ENCODE results near the gene APP.

The APP gene

DNA sequence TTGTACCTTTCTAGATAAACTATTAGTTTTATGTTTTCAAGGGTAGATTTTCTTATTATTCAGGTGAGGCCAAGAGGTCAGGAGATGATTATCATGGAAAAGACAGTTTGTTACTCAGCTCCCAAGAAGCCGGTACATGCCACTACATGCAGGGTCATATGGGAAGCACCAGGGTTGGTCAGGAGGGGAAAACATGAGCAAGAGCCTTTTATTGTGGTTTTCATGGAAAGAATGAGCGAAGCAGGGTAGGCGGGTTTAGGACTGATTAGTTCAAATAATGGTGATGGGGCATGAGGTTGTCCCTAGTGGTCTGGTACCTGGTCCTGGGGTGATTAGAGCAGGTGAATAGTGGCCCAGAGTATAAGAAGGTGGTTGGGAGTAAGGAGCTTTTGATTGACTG lies 189.9 kb downstream of the APP start:
- H3K27ac ChIP-seq (ENCODE audit: low read length), result no peak overlapping the region
- no peaks in the 10 kb centered on the region for H4K20me1 ChIP-seq (ENCODE audit: insufficient read depth, low read length)
- no peaks in the 10 kb centered on the region for H3K27me3 ChIP-seq (ENCODE audit: insufficient read depth, low read length, poor library complexity)
- no peak overlapping the region for H2AFZ ChIP-seq (ENCODE audit: low read depth, low read length)
- no peaks in the 10 kb centered on the region for H3K9me3 ChIP-seq (ENCODE audit: insufficient read depth, low read length, severe bottlenecking)
- DNase-seq (no peak), ATAC-seq (ENCODE audit: insufficient read depth, low read depth) (no peak)
- H3K4me2 ChIP-seq (ENCODE audit: insufficient read depth, low read length), result no peak overlapping the region
- no peak overlapping the region for H3K4me3 ChIP-seq (ENCODE audit: low read depth in 1 of 2, low read length in 2 of 2)
- H3K79me2 ChIP-seq (ENCODE audit: insufficient read depth, low read length), result no peaks in the 10 kb centered on the region
- H3K36me3 ChIP-seq (ENCODE audit: insufficient read depth, low read length), result no peaks in the 10 kb centered on the region
- no peak overlapping the region for H3K9ac ChIP-seq (ENCODE audit: low read depth, low read length)
- no peaks in the 10 kb centered on the region for H3K4me1 ChIP-seq (ENCODE audit: insufficient read depth, low read length)
- TF ChIP-seq, protein P1, sequence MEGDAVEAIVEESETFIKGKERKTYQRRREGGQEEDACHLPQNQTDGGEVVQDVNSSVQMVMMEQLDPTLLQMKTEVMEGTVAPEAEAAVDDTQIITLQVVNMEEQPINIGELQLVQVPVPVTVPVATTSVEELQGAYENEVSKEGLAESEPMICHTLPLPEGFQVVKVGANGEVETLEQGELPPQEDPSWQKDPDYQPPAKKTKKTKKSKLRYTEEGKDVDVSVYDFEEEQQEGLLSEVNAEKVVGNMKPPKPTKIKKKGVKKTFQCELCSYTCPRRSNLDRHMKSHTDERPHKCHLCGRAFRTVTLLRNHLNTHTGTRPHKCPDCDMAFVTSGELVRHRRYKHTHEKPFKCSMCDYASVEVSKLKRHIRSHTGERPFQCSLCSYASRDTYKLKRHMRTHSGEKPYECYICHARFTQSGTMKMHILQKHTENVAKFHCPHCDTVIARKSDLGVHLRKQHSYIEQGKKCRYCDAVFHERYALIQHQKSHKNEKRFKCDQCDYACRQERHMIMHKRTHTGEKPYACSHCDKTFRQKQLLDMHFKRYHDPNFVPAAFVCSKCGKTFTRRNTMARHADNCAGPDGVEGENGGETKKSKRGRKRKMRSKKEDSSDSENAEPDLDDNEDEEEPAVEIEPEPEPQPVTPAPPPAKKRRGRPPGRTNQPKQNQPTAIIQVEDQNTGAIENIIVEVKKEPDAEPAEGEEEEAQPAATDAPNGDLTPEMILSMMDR (IDR thresholded peaks at IDR 0.05; ENCODE audit: borderline replicate concordance, extremely low read depth, low read length, poor library complexity, severe bottlenecking), result no peak
- TF ChIP-seq EZH2 (IDR thresholded peaks at IDR 0.05; ENCODE audit: borderline replicate concordance, low read depth, low read length, severe bottlenecking), result no peak

- DNase-seq, result no peak
- Histone ChIP-seq H3K27me3 (ENCODE audit: insufficient read depth, low read length, poor library complexity) (no peaks in the 10 kb centered on the region), H3K9me3 (ENCODE audit: insufficient read depth, low read length, severe bottlenecking) (no peaks in the 10 kb centered on the region), H2AFZ (ENCODE audit: low read depth, low read length) (no peak overlapping the region), H3K79me2 (ENCODE audit: insufficient read depth, low read length) (no peaks in the 10 kb centered on the region), H4K20me1 (ENCODE audit: insufficient read depth, low read length) (no peaks in the 10 kb centered on the region), H3K4me3 (ENCODE audit: low read depth in 1 of 2, low read length in 2 of 2) (no peak overlapping the region), H3K36me3 (ENCODE audit: insufficient read depth, low read length) (no peaks in the 10 kb centered on the region), H3K4me2 (ENCODE audit: insufficient read depth, low read length) (no peak overlapping the region), H3K27ac (ENCODE audit: low read length) (no peak overlapping the region), H3K4me1 (ENCODE audit: insufficient read depth, low read length) (no peaks in the 10 kb centered on the region), H3K9ac (ENCODE audit: low read depth, low read length) (no peak overlapping the region)
- ATAC-seq (ENCODE audit: insufficient read depth, low read depth), result no peak
- TF ChIP-seq, protein P1 (IDR thresholded peaks at IDR 0.05; ENCODE audit: borderline replicate concordance, extremely low read depth, low read length, poor library complexity, severe bottlenecking), result no peak
- TF ChIP-seq EZH2 (IDR thresholded peaks at IDR 0.05; ENCODE audit: borderline replicate concordance, low read depth, low read length, severe bottlenecking), result no peak
Observed at GRCh38 chr21:25979845-25980616, 190.5 kb downstream of the APP start.

DNA sequence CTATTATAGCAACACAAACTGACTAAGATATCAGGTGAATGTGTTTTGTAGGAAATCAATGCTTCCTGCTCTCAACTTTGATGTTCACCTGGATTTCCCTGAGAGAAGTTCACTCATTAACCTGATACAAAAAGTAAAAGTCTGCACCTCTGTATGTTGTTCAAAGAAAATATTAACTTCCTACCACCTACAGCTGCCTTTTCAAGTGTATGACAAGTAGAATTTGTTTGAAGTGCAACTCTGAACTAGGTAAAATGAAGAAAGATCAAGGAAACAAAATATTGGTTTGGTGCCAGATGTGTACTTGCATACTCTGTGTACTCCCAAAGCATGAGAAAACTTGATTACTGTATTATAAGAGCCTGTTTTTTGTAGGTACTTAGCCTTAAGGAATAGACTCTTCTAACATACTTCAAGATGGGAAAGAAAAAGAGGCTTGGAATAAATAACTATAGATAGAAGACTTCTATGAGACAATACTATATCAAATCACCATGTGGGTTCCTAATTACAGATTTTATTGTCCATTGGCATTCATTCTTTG lies 193.4 kb downstream of the APP start:
- Histone ChIP-seq H3K36me3 (ENCODE audit: insufficient read depth, low read length) (no peaks in the 10 kb centered on the region), H3K79me2 (ENCODE audit: insufficient read depth, low read length) (no peaks in the 10 kb centered on the region), H3K4me3 (ENCODE audit: low read depth in 1 of 2, low read length in 2 of 2) (no peak overlapping the region), H3K4me1 (ENCODE audit: insufficient read depth, low read length) (no peaks in the 10 kb centered on the region), H2AFZ (ENCODE audit: low read depth, low read length) (no peak overlapping the region), H3K9me3 (ENCODE audit: insufficient read depth, low read length, severe bottlenecking) (no peaks in the 10 kb centered on the region), H3K27me3 (ENCODE audit: insufficient read depth, low read length, poor library complexity) (no peaks in the 10 kb centered on the region), H3K9ac (ENCODE audit: low read depth, low read length) (no peak overlapping the region), H3K4me2 (ENCODE audit: insufficient read depth, low read length) (no peak overlapping the region), H4K20me1 (ENCODE audit: insufficient read depth, low read length) (no peaks in the 10 kb centered on the region), H3K27ac (ENCODE audit: low read length) (no peak overlapping the region)
- DNase-seq, result no peak
- no peak for ATAC-seq (ENCODE audit: insufficient read depth, low read depth)
- TF ChIP-seq EZH2 (IDR thresholded peaks at IDR 0.05; ENCODE audit: borderline replicate concordance, low read depth, low read length, severe bottlenecking), result no peak

DNA sequence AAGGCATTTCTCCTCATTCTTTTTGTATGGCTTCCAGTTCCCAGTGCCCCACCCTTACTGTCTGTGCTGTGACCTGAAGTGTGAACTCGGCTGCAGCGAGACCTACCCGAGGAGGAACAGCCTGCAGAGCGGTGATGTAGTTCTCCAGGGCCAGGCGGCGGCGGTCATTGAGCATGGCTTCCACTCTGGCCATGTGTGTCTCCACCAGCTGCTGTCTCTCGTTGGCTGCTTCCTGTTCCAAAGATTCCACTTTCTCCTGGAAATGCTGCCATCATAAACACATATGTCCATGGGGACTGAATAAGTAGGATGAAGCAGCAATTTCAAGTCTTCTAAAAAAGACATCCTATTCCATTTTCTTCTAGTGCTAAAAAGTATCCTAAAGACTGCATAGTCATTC lies 195.6 kb downstream of the APP start:
- Histone ChIP-seq H3K4me3 (ENCODE audit: low read depth in 1 of 2, low read length in 2 of 2) (no peak overlapping the region), H4K20me1 (ENCODE audit: insufficient read depth, low read length) (no peaks in the 10 kb centered on the region), H2AFZ (ENCODE audit: low read depth, low read length) (no peak overlapping the region), H3K27me3 (ENCODE audit: insufficient read depth, low read length, poor library complexity) (no peaks in the 10 kb centered on the region), H3K27ac (ENCODE audit: low read length) (no peak overlapping the region), H3K4me2 (ENCODE audit: insufficient read depth, low read length) (no peak overlapping the region), H3K9ac (ENCODE audit: low read depth, low read length) (no peak overlapping the region), H3K4me1 (ENCODE audit: insufficient read depth, low read length) (no peaks in the 10 kb centered on the region), H3K79me2 (ENCODE audit: insufficient read depth, low read length) (no peaks in the 10 kb centered on the region), H3K36me3 (ENCODE audit: insufficient read depth, low read length) (no peaks in the 10 kb centered on the region), H3K9me3 (ENCODE audit: insufficient read depth, low read length, severe bottlenecking) (no peaks in the 10 kb centered on the region)
- ATAC-seq (ENCODE audit: insufficient read depth, low read depth) (no peak), DNase-seq (no peak)
- TF ChIP-seq, protein P1 (IDR thresholded peaks at IDR 0.05; ENCODE audit: borderline replicate concordance, extremely low read depth, low read length, poor library complexity, severe bottlenecking), result no peak
- no peak for TF ChIP-seq EZH2 (IDR thresholded peaks at IDR 0.05; ENCODE audit: borderline replicate concordance, low read depth, low read length, severe bottlenecking)
